ENCODE measurements around the gene GNG12. TPM values are rescaled to one million over a fixed set of nuclear protein-coding genes. Genes with fewer than 3 reads are reported as not detected.
A peak's percentile ranks its signal among the peaks of the same experiment; 100 is the strongest.

The GNG12 gene
- total and polyA plus RNA-seq, 9 of the 15 experiments (the other 6 are each of a cell fraction or from before 2014, with no cell fraction given): 2.6 to 6.0 (median 4.1) TPM

- no peak; the same call in 1 of the 2 replicates for TF ChIP-seq RERE (CRISPR knock-in tag; IDR thresholded peaks at IDR 0.05; ENCODE audit: borderline replicate concordance)
- TF ChIP-seq GTF2F1 (IDR thresholded peaks at IDR 0.05; ENCODE audit: low read depth, low read length): peak; percentile 92
- TF ChIP-seq ERF (CRISPR knock-in tag; IDR thresholded peaks at IDR 0.05): peak; percentile 68
- no peak for TF ChIP-seq ZNF311 (CRISPR knock-in tag; IDR thresholded peaks at IDR 0.05)
- TF ChIP-seq ZNF561 (CRISPR knock-in tag; conservative IDR thresholded peaks at IDR 0.05): no peak
- no peak for TF ChIP-seq BCOR (IDR thresholded peaks at IDR 0.05)
- TF ChIP-seq ZBTB8A (IDR thresholded peaks at IDR 0.05; ENCODE audit: partially characterized antibody): no peak
- no peak for TF ChIP-seq POU5F1 (IDR thresholded peaks at IDR 0.05; ENCODE audit: borderline replicate concordance, low read depth, low read length, partially characterized antibody)
- TF ChIP-seq ZNF512 (tag; IDR thresholded peaks at IDR 0.05): no peak
- TF ChIP-seq ZBTB1 (CRISPR knock-in tag; IDR thresholded peaks at IDR 0.05; ENCODE audit: borderline replicate concordance, low read depth): no peak
- TF ChIP-seq, protein P1, sequence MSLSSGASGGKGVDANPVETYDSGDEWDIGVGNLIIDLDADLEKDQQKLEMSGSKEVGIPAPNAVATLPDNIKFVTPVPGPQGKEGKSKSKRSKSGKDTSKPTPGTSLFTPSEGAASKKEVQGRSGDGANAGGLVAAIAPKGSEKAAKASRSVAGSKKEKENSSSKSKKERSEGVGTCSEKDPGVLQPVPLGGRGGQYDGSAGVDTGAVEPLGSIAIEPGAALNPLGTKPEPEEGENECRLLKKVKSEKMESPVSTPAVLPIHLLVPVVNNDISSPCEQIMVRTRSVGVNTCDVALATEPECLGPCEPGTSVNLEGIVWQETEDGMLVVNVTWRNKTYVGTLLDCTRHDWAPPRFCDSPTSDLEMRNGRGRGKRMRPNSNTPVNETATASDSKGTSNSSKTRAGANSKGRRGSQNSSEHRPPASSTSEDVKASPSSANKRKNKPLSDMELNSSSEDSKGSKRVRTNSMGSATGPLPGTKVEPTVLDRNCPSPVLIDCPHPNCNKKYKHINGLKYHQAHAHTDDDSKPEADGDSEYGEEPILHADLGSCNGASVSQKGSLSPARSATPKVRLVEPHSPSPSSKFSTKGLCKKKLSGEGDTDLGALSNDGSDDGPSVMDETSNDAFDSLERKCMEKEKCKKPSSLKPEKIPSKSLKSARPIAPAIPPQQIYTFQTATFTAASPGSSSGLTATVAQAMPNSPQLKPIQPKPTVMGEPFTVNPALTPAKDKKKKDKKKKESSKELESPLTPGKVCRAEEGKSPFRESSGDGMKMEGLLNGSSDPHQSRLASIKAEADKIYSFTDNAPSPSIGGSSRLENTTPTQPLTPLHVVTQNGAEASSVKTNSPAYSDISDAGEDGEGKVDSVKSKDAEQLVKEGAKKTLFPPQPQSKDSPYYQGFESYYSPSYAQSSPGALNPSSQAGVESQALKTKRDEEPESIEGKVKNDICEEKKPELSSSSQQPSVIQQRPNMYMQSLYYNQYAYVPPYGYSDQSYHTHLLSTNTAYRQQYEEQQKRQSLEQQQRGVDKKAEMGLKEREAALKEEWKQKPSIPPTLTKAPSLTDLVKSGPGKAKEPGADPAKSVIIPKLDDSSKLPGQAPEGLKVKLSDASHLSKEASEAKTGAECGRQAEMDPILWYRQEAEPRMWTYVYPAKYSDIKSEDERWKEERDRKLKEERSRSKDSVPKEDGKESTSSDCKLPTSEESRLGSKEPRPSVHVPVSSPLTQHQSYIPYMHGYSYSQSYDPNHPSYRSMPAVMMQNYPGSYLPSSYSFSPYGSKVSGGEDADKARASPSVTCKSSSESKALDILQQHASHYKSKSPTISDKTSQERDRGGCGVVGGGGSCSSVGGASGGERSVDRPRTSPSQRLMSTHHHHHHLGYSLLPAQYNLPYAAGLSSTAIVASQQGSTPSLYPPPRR (CRISPR knock-in tag; IDR thresholded peaks at IDR 0.05; ENCODE audit: borderline replicate concordance): no peak
- TF ChIP-seq HNRNPL (IDR thresholded peaks at IDR 0.05; ENCODE audit: low read depth, low read length): peak; percentile 99
- peak; percentile 39 for TF ChIP-seq FUS (optimal IDR thresholded peaks at IDR 0.05; ENCODE audit: low read depth, low read length)
- TF ChIP-seq HNRNPK (IDR thresholded peaks at IDR 0.05; ENCODE audit: low read depth, low read length, poor library complexity, severe bottlenecking): no peak
- no peak for TF ChIP-seq CHD2 (IDR thresholded peaks at IDR 0.05; ENCODE audit: low read depth, low read length)
- TF ChIP-seq SMARCC2 (IDR thresholded peaks at IDR 0.05; ENCODE audit: low read depth): no peak; the same call in 1 of the 2 replicates
- peak; percentile 79 for TF ChIP-seq NEUROD1 (IDR thresholded peaks at IDR 0.05; ENCODE audit: borderline replicate concordance, low read depth, low read length, partially characterized antibody)
Measured at GRCh38 chr1:67685067-67685557, 148.2 kb downstream of the GNG12 start, which contains the start of gene GADD45A (continued).

Measured in K562 (cell line).